ENCODE results near the gene PLXNA4.
"Not testable (repeated sequence)": the region's sequence is repeated elsewhere in the genome, so short reads cannot be mapped to it uniquely, and the experiment has no call there.

PLXNA4 gene

DNA sequence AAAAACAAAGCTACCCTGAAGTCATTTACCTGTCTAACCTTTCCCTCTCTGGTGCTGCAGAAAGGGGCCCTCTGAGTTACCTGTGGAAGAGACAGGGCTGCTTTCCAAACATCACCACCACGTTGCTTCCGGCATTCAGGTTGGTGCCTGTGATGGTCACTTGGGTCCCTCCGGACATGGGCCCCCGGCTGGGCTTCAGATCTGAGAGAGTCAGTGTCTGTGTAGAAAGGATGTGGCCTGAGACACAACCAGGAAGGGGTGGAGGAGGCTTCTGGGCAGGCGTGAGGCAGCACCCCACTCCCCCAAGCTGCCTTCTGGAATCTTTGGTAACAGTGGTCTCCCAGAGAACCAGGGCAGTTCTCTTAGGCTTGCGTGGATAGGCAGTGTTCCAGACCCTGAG is 388.9 kb downstream of the PLXNA4 start:
- DNase-seq: no peak

GRCh38 chr7:132185150-132185549 is 391.1 kb downstream of the PLXNA4 start:
- DNase-seq: no peak

DNA sequence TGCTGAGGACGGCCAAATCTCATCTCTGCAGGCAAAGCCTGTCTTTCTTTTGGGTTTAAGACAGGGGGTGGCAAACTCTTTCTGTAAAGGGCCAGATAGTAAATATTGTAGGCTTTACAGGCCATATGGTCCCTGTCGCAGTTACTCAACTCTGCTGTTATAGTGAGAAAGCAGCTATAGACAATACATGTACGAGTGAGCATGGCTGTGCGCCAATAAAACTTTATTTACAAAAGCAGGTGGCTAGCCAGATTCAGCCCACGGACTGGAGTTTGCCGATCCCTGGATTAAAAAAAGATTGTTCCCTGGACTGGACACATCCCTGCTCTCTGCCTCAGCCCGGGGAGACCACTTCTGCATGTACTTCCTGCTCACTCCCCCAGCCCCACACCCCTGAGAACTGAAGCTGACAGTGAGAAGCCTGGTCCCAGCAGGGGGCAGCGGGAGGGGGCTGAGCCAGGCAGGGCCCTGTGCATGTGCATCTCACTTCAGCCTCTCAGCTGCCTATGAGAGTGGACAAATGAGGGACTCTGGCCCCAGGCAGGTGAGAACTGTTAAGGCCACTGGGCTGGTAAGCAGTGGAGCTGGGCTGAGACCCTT is 392.4 kb downstream of the PLXNA4 start:
- DNase-seq: no peak

DNA sequence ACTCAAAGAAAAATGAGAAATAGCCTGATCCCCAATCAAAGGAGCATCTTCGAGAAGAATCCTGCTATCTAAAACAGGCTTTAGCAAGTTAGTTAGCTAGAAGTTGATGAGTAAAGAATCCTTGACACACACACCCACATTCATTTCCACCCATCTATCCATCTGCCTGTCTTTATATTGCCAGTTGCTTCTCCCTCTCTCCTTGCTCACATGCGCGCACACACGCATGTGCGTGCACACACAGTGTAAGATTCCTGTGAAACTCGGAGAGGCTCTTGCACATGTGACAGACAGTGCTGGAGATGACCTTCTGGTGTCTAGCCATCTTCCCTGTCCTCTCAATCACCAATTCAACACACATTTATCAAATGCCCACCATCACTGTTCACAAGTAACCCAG is 393.3 kb downstream of the PLXNA4 start:
- DNase-seq: no peak

DNA sequence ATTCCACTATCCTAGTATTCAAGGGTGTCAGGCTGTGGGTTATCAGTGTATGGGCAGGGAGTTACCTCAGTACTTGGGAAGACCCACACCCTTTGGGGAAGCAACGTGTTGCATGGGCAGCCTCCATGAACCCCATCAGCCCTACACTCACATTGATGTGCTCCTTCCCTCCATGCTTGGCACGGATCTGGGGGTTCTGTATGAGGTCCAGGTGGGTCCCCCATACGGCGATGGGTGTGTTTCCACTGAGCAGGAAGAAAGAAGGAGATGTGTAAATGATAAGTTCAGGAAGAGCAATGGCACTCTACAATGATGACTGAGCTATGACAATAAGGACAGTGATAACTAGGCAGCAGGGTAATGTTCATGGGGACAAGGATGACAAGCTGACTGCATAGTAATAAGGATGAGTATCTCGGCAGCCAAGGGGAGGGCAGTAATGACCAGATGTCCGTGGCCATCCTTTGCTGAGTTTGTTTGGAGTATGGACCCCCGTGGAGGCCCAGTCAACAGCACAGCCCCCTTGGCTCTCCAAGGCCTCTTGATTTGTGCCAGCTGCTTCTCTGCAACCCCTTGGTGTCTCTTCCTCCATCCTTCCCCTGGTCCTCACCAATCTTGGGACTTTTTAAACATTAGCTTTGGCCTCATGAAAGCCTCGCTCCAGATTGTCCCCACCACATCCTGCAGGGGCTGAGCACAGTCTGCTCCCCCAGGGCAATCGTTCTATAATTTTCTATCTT is 394.2 kb downstream of the PLXNA4 start:
- DNase-seq: no peak

GRCh38 chr7:132181371-132181770 is 394.9 kb downstream of the PLXNA4 start:
- DNase-seq: no peak

GRCh38 chr7:132180481-132180880 is 395.8 kb downstream of the PLXNA4 start:
- DNase-seq: no peak

DNA sequence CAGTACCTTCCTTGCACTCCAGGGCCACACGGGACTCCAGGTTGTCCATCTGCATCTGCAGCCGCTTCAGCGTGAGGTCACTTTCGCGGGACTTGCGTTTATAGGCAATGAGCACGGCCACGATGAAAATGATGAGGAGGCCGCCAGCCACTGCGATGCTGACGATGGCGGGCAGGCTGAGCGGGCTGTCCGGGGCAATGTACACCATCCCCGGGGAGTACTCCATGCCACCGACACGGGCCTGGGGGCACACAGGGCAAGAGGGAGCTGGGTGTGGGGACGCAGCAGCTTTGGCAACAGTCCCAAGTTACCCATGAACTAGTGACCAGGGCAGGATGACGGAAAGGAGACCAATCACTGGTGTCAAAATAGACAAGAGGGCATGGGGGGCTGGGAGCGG is 396.6 kb downstream of the PLXNA4 start:
- no peak for DNase-seq

DNA sequence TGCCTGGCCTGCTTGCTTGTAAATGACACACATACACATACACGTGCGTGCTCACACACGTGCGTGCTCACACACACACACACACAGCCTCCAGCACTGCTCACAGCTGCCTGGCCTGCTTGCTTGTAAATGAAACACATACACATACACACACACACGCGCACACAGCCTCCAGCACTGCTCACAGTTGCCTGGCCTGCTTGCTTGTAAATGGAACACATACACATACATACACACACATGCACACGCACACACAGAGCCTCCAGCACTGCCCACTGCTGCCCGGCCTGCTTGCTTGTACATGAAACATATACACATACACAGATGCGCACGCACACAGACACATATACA is 397.2 kb downstream of the PLXNA4 start:
- DNase-seq: no peak

GRCh38 chr7:132178402-132179079 is 397.7 kb downstream of the PLXNA4 start:
- not testable (repeated sequence) for DNase-seq

- DNase-seq: no peak
Observed at GRCh38 chr7:132177708-132178401, 398.4 kb downstream of the PLXNA4 start.

GRCh38 chr7:132176719-132177118 is 399.6 kb downstream of the PLXNA4 start:
- DNase-seq: no peak

GRCh38 chr7:132171130-132171576 is 405.1 kb downstream of the PLXNA4 start:
- no peak for DNase-seq

- DNase-seq: no peak
Observed at GRCh38 chr7:132169730-132170129, 406.5 kb downstream of the PLXNA4 start.

DNA sequence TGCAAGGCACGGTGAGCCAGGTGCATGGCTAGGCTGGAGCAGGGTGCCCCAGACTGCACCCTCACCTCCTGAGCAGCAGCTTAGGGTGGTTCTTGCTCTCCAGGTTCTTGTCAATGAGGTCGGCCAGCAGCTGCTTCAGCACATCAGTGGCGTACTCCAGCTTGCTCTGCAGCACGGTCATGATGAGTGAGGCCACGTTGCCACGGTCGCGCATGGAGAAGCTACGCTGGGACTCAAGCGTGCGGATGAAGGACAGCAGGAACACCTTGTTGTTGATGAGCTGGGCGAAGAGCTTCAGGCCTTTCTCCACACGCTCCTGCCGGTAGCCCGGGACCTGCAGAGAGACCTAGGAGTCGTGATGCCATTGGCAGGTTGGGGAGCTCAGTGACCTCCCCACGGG is 408.0 kb downstream of the PLXNA4 start:
- DNase-seq: no peak

GRCh38 chr7:132165695-132166094 is 410.6 kb downstream of the PLXNA4 start:
- DNase-seq: not testable (repeated sequence)

DNA sequence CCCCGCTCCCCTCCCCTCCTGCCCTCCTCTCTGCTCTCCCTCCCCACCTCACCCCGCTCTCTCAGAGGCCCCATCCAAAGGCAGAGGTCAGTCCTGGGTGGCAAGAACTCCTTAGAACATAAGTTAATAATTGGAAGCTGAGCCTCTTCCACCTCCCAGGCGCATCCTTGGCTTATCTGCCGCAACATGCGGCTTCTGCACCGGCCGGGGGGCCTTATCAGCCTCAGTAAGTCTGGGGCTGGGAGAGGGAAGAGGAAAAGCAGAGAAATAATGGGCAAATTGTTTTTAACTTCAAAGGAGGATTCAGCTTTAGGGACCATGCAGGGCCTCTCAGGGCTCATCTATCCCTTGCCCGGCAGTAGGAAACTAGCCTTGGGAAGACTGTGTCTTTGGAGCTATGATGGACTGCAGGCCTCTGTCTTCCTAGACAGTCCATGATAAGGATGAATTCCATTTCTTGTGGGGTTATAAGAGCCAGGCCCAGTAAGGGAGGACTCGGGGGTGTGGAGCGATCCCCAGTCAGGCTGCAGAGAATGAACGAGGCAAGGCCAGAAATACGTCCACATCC is 411.6 kb downstream of the PLXNA4 start:
- DNase-seq: no peak

- DNase-seq: no peak
Observed at GRCh38 chr7:132162556-132163144, 413.6 kb downstream of the PLXNA4 start.

- no peak for DNase-seq
Observed at GRCh38 chr7:132161976-132162375, 414.3 kb downstream of the PLXNA4 start.

GRCh38 chr7:132161533-132161915 is 414.7 kb downstream of the PLXNA4 start:
- DNase-seq: no peak

DNA sequence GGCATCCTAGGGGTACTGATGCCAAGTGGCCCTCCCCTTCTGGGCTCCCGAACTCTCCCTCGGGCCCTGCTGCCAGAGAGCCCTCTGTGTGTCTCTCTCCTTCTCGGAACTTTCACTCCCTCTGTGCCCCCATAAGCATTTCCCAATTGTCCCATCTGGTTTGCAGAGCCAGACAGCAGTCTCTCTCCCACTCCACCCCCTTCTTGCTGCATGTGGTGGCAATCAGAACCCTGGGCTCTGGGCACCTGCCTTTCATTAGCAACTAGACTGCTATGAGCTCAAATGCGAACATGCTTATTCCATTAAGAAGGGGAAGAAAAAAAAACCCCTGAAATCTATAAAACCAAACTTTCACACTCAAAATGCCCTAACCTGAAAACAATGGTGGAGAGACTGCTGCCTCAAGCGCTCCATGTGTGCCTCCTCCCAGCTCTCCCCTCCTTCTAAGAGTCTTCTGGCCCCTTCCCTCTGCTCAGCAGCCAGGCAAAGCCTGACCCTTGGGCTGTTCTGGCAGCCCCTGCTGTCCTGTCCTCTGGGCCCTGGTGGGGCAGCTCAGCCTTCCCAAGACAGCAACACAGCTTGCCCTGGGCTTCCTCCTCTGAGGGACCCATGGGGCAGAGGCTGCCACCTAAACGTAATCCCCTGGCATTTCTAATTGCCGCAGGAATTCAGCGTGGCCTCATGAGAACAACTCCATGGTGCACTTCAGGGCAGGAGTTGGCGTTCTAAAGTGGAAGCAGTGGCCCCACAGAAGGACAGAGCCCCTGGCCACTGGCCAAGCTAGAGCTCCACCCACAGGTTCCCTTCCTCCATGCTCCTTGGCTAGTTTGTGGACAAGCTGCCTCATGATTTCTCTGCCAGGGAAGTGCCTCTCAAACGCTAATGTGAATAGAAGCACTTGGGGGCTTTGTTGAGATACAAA is 415.4 kb downstream of the PLXNA4 start:
- DNase-seq: no peak

DNA sequence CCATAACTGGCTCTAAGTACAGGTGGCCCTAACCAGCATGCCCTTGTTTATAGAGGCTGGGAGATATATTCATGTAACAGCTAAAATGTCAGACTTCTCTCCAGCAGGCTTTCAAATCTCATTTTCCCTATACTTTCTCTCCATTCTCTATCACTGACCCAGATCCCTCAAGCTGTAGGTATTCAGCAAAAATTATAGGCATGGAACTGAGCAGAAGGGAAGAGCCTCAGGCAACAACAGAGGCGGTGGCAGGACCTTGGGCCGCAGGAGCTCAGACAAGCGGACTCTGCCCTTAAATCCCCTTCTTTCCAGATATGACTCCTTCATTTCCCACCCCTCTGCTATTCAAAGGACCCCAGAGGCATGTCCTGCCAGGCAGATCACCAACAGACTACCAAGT is 417.4 kb downstream of the PLXNA4 start:
- no peak for DNase-seq

Measured in T-helper 1 cell (primary cell).